WTC11 (cell line): ENCODE results near the gene CPE.

Experiments
- ETV6 ChIP-seq: sonication (generic); formaldehyde crosslinking; IDR thresholded peaks from 2 replicates; pipeline ENCODE4 v1.8.1; 2022; ENCODE audit warnings: mild to moderate bottlenecking, missing genetic modification reagents
- SMAD4 ChIP-seq: sonication (generic); formaldehyde crosslinking; IDR thresholded peaks from 2 replicates; pipeline ENCODE4 v1.8.0; 2022; ENCODE audit warnings: mild to moderate bottlenecking, missing genetic modification reagents

GRCh38 chr4:165440415-165441158 is 61.8 kb downstream of the CPE start:
- TF ChIP-seq SMAD4 (CRISPR knock-in tag), result no peak
- no peak for TF ChIP-seq ETV6 (CRISPR knock-in tag)
